Type B pancreatic cell (in vitro differentiated cells): ENCODE results near the gene UNC45A. TPM values are rescaled to one million over a fixed set of nuclear protein-coding genes. Genes with fewer than 3 reads are reported as not detected.

Source experiments
- DNase-seq: peaks from one replicate; pipeline ENCODE4 v3.0.0; 2021; ENCODE audit warnings: mixed read lengths; ENCODE audit not compliant: unreplicated experiment; ENCODE audit errors: extremely low spot score
- H3K27ac Mint-ChIP-seq: 2 replicates; pipeline ENCODE4 v1.8.0; 2021; ENCODE audit warnings: mild to moderate bottlenecking, mixed read lengths
- H3K27me3 Mint-ChIP-seq: 2 replicates; pipeline ENCODE4 v1.8.0; 2021; ENCODE audit warnings: mixed read lengths
- H3K36me3 Mint-ChIP-seq: 2 replicates; pipeline ENCODE4 v1.8.0; 2021; ENCODE audit warnings: mixed read lengths
- H3K4me1 Mint-ChIP-seq: one replicate; pipeline ENCODE4 v1.8.0; 2021; ENCODE audit warnings: mixed read lengths; ENCODE audit not compliant: unreplicated experiment
- H3K4me3 Mint-ChIP-seq: 2 replicates; pipeline ENCODE4 v1.8.0; 2021; ENCODE audit warnings: mild to moderate bottlenecking, mixed read lengths
- H3K9me3 Mint-ChIP-seq: 2 replicates; pipeline ENCODE4 v1.8.0; 2021; ENCODE audit warnings: mixed read lengths
- total RNA-seq: library from RNA; stranded (reverse); gene quantifications from 2 replicates; pipeline ENCODE4 v1.2.1, GENCODE V29; 2021; ENCODE audit warnings: low replicate concordance
- TF ChIP-seq, protein P1 (sequence below): fragments of 200-600 bp; sonication (generic); conservative IDR thresholded peaks from 2 replicates; pipeline ENCODE4 v1.5.0; 2021; ENCODE audit warnings: antibody characterized with exemption, mild to moderate bottlenecking

Gene UNC45A
- total RNA-seq, 1 donor from 2014 or later = 78.9 TPM

DNA sequence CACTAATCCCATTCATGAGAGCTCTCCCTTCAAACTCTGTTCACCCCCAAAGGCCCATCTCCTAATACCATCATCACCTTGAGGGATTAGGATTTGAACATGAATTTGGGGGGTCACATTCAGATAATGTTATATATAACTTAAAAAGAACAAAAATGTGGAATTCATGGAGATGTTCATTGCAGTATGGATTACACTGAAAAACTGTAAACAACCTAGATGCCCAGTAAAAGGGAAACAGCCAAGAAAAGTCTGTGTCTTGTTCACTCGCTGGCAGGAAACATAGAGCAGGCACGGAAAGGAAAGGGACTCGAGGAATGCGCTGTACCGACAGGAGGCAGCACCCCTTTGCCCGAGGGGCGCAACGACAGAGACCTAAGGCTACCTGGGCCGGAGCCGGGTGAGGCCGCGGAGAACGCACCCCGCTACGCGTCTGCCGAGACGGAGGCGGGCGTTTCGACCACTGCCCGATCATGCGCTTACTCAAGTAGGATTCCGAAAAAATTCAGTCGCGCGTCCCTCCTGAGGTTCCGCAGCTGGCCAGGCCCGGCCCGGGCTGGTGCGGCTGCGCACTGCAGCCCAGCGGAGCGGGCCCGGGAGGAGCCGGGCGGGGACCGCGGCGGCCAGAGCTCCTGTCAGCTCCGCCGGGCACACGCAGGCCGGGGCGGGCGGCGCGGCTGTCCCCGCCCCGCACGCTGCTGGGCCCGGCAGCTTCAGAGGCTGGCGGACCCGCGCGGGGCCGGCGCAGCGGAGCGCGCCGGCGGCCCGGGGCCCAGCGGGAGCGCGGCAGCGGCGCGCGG is 32.8 kb upstream of the UNC45A start:
- H3K36me3 Mint-ChIP-seq = peaks cover 10% of the 10 kb centered on the region
- peak; percentile 83 for DNase-seq
- no peaks in the 10 kb centered on the region for H3K9me3 Mint-ChIP-seq
- TF ChIP-seq, protein P1, sequence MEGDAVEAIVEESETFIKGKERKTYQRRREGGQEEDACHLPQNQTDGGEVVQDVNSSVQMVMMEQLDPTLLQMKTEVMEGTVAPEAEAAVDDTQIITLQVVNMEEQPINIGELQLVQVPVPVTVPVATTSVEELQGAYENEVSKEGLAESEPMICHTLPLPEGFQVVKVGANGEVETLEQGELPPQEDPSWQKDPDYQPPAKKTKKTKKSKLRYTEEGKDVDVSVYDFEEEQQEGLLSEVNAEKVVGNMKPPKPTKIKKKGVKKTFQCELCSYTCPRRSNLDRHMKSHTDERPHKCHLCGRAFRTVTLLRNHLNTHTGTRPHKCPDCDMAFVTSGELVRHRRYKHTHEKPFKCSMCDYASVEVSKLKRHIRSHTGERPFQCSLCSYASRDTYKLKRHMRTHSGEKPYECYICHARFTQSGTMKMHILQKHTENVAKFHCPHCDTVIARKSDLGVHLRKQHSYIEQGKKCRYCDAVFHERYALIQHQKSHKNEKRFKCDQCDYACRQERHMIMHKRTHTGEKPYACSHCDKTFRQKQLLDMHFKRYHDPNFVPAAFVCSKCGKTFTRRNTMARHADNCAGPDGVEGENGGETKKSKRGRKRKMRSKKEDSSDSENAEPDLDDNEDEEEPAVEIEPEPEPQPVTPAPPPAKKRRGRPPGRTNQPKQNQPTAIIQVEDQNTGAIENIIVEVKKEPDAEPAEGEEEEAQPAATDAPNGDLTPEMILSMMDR = peak; percentile 72
- no peaks in the 10 kb centered on the region for H3K27me3 Mint-ChIP-seq
- peaks cover 9% of the 10 kb centered on the region for H3K4me1 Mint-ChIP-seq
- peak overlapping the region; percentile 94 for H3K4me3 Mint-ChIP-seq
- peak overlapping the region; percentile 92 for H3K27ac Mint-ChIP-seq

DNA sequence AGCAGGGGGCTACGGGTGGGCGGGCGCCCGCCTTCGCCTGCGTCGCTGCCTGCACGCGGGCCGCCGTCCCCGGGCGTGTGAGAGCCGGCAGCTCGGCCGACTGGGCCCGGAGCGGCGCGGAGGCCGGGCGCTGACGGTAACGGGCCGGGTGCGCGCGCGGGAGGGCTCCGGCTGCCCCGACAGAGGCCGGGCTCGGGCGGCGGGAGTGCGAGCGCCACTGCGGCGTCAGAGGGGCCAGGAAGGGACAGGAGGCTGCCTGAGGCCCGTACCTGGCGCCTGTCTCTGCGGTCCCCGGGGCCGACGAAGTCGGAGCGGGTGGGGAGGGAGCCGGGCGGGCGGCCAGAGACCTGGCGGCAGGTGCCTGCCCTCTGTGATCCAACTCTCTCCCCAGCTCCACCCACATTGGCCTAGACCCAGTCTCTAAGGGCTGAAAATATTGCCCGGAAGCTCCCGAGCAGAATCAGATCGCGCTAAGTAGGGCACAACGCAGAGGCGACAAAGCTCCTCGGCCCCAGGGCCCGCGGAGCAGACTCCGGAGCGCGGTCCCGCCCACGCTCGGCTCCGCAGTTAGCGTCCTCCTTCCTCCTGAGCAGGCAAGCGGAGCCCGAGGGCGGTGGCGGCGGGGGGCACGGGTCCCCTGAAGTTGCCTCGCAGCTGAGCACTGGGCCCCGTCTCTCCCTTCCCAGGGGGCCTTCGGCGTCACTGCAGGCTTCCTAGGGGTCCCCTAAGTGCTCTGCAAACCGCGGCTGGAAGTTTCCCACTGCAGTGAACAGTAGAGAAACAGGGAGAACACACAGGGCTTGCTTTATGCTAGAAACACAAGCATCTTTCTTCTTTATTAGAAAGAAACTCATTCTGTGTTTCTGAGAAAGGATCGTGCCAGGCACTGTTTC is 32.0 kb upstream of the UNC45A start, which contains the start of gene MAN2A2:
TSS of gene MAN2A2 (plus strand) at position 463 of the 893 bp plus-strand sequence. CDS start 906 bp downstream, outside the sequence.
- peak; percentile 74 for DNase-seq
- peaks cover 9% of the 10 kb centered on the region for H3K4me1 Mint-ChIP-seq

GRCh38 chr15:90903733-90904536 is 31.1 kb upstream of the UNC45A start:
- DNase-seq = no peak
- Mint-ChIP-seq H3K36me3 (peaks cover 10% of the 10 kb centered on the region), H3K9me3 (no peaks in the 10 kb centered on the region), H3K27ac (peak overlapping the region; percentile 73), H3K4me3 (peak overlapping the region; percentile 84), H3K27me3 (no peaks in the 10 kb centered on the region), H3K4me1 (peaks cover 9% of the 10 kb centered on the region)
- TF ChIP-seq, protein P1 = peak; percentile 45

More for the DNA sequence above, 32.0 kb upstream of the UNC45A start, which contains the start of gene MAN2A2:
- peak within 1 kb of the TSS; percentile 94 for H3K4me3 Mint-ChIP-seq
- H3K27ac Mint-ChIP-seq = peak within 1 kb of the TSS; percentile 92
- H3K9me3 Mint-ChIP-seq = no peaks in the 10 kb centered on the region
- no peaks in the 10 kb centered on the region for H3K27me3 Mint-ChIP-seq
- TF ChIP-seq, protein P1 = no peak
- peaks cover 10% of the 10 kb centered on the region for H3K36me3 Mint-ChIP-seq

DNA sequence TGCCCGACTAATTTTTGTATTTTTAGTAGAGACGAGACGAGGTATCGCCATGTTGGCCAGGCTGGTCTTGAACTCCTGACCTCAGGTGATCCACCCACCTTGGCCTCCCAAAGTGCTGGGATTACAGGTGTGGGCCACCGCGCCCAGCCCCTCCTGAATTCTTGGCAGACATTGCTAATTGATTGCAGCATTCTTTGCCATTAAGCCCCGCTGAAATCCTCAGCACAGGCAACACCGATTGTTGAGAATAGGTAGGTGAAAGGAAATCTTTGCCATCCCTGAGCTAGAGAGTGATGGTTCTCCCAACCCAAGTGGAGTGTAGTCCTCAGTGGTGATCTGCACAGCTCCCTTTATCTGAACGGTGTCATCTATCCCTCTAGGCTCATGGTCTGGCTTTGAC is 30.3 kb upstream of the UNC45A start:
- DNase-seq = no peak
- H3K27ac Mint-ChIP-seq = no peak overlapping the region
- TF ChIP-seq, protein P1 = no peak
- peaks cover 9% of the 10 kb centered on the region for H3K4me1 Mint-ChIP-seq
- no peak overlapping the region for H3K4me3 Mint-ChIP-seq
- no peaks in the 10 kb centered on the region for H3K27me3 Mint-ChIP-seq
- H3K9me3 Mint-ChIP-seq = no peaks in the 10 kb centered on the region
- H3K36me3 Mint-ChIP-seq = peaks cover 10% of the 10 kb centered on the region
